ENCODE results near the gene EDEM2.
"Not testable (repeated sequence)": the region's sequence is repeated elsewhere in the genome, so short reads cannot be mapped to it uniquely, and the experiment has no call there.

Gene EDEM2

DNA sequence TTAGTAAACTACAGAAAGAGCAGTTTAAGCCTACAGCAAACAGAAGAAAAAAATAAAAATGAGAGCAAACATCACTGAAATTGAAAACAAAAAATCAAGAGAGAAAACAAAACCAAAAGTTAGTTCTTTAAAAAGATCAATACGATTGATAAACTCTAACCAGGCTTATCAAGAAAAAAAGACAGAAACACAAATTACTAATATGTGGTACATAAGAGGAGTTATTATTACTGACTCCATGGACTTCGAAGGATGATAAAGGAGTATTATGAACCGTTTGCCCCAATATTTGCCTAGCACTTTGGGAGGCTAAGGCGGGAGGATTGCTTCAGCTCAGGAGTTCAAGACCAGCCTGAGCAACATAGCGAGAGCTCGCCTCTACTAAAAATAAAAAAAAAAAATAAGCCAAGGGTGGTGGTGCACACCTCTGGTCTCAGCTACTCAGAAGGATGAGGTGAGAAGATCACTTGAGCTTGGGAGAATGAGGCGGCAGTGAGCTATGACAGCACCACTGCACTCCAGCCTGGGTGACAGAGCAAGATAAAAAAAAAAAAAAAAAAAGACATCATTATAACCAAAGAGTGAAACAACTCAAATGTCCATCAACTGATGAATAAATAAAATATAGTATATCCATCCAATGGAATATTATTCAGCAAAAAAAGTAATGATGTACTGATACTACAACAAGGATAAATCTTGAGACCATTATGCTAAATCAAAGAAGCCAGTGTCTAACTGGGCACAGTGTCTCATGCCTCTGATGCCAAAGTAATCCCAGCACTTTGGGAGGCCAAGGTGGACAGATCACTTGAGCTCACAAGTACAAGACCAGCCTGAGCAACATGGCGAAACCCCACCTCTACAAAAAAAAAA lies 67.4 kb downstream of the EDEM2 start:
- no peak for TF ChIP-seq CTCF (IDR thresholded peaks at IDR 0.05; ENCODE audit: low read depth, low read length)
- no peak for DNase-seq (ENCODE audit: extremely low read depth, low read depth)

DNA sequence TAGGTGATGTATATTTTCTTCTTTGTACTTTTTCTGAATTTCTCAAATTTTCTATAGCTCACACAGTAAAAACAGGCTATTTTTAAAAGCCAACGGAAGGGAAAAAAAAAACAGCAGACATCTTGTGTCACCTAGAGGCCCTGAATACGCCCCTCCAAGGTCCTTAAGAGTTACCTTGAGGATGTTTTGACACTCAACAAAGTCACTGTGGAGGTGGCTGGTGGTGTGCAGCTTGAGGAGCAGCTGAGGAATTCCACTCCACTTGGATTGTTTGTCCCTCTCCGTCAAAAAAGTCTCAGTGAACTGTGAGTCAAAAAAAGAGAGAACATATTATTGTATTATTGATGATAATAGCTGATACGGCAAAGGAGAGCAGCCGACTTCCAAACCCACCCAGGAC lies 69.3 kb downstream of the EDEM2 start:
- no peak for DNase-seq (ENCODE audit: extremely low read depth, low read depth)
- TF ChIP-seq CTCF (IDR thresholded peaks at IDR 0.05; ENCODE audit: low read depth, low read length) = no peak

DNA sequence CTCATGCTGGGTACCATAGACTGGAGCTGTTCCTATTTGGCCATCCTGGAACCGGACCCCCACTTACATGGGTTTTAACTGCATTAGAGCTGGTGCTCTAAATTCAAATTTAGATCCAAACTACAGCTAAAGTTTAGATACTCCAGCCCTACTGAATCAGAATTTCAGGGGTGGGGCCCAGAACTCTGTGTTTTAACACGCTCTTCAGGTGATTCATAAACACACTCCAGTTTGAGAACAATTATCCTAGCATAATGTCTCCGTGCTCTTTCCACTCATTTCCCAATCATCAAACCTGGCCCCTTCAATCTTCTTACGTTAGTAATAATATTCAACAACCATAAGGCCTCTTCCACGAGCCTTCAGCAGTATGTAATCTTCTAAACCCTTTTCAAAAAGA lies 69.8 kb downstream of the EDEM2 start:
- no peak for DNase-seq (ENCODE audit: extremely low read depth, low read depth)
- TF ChIP-seq CTCF (IDR thresholded peaks at IDR 0.05; ENCODE audit: low read depth, low read length) = no peak

GRCh38 chr20:35071436-35072153 lies 75.5 kb downstream of the EDEM2 start:
- DNase-seq (ENCODE audit: extremely low read depth, low read depth) = not testable (repeated sequence)

DNA sequence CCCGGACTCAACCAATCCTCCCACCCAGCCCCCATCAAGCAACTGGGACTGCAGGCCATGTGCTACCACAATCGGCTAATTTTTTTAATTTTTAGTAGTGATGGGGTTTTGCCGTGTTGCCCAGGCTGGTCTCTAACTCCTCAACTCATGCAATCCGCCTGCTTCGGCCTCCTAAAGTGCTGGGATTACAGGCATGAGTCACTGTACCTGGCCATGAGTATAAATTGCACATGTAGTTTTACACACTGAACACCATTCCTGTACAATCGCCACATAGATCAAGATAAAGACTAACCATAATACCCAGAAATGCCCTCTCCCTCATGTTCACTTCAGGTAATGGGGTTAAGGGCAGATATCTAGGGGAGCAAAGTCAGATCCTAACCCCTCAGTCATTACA lies 80.9 kb downstream of the EDEM2 start:
- TF ChIP-seq CTCF (IDR thresholded peaks at IDR 0.05; ENCODE audit: low read depth, low read length) = no peak
- DNase-seq (ENCODE audit: extremely low read depth, low read depth) = no peak

Measured in AG09319 (cell line).